ENCODE measurements around the gene TSHZ2. TPM values are rescaled to one million over a fixed set of nuclear protein-coding genes. Genes with fewer than 3 reads are reported as not detected.

TSHZ2 gene
- total RNA-seq, 1 donor from 2014 or later, result 2.0 TPM

GRCh38 chr20:53265304-53265875 is 293.2 kb downstream of the TSHZ2 start:
- DNase-seq (ENCODE audit: extremely low read depth, low read depth, low spot score), result no peak

DNA sequence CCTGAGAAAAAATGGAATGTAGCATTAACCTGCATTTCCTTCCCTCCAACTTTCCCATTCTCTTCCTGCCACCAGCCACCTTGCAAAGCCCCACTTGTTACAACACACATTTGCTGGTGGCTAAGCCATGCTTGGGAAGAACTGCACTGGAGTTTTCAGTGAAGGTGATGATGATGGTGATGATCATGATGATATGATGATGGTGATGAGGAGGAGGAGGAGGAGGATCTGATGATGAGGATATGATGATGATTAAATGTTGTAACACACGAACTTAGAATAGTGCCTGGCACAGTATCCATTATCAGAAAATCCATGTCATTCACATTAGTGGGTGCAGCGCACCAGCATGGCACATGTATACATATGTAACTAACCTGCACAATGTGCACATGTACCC is 297.2 kb downstream of the TSHZ2 start:
- no peak for DNase-seq (ENCODE audit: extremely low read depth, low read depth, low spot score)

GRCh38 chr20:53270792-53271375 is 298.7 kb downstream of the TSHZ2 start:
- no peak for DNase-seq (ENCODE audit: extremely low read depth, low read depth, low spot score)

- no peak for DNase-seq (ENCODE audit: extremely low read depth, low read depth, low spot score)
These were observed 302.2 kb downstream of the TSHZ2 start for GRCh38 chr20:53274365-53274764.

DNA sequence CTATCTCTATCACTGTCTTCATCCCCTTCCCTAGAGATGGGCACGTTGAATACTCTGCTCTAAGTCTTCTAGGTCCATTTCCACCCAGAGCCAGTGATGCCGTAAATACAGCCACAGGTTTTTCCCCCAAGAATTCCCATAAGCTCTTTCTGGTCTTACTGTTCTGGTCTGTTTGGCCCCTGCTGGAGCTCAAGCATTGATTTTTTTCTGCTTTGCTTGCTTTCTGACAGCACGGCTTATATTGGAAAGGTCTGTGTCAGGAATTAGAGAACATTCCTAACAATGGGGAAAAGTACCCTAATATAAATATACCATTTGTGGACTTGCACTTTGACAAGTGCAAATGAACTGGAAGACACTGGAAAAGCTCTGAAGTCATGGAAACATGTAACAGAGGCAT is 302.6 kb downstream of the TSHZ2 start:
- DNase-seq (ENCODE audit: extremely low read depth, low read depth, low spot score), result no peak

DNA sequence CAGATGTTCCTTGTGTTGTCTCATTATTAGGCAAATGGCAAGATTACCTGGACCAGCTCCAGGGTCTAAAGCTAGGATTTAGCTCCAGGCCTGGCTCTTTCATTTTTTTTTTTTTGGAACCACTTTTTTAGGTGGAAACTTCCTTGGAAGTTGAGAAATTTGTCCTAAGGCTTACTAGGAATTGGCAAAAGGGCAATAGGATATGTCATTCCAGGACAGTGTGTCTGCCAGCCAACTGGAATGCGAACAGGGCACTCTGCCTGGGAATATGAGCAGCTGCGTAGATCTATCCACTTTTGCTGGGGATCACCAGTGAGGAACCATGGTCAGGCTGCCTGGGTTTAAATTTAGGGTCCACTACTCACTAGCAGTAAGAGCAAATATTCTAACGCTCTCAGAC is 304.0 kb downstream of the TSHZ2 start:
- no peak for DNase-seq (ENCODE audit: extremely low read depth, low read depth, low spot score)

- no peak for DNase-seq (ENCODE audit: extremely low read depth, low read depth, low spot score)
These were observed 306.4 kb downstream of the TSHZ2 start for GRCh38 chr20:53278555-53278954.

GRCh38 chr20:53279735-53280134 is 307.6 kb downstream of the TSHZ2 start:
- DNase-seq (ENCODE audit: extremely low read depth, low read depth, low spot score), result no peak

GRCh38 chr20:53281557-53282117 is 309.5 kb downstream of the TSHZ2 start:
- DNase-seq (ENCODE audit: extremely low read depth, low read depth, low spot score), result no peak

GRCh38 chr20:53282217-53282955 is 310.2 kb downstream of the TSHZ2 start:
- no peak for DNase-seq (ENCODE audit: extremely low read depth, low read depth, low spot score)

DNA sequence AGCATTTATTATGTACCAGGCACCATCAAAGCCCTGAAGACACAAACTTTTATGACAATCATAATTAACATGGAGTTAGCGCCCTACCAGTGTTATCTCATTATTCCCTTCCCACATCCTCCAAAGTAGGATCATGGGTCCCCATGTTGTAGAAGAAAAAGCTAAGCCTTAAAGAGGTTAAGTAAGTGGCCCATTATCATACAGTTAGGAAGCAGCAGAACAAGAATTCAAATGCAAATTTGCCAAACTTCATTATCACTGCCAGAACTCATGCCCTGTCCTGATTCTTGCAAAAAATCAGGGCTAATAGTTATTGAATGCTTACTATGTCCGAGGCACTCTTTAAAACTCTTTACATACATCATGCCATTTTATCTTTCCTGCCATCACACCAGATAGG is 310.9 kb downstream of the TSHZ2 start:
- no peak for DNase-seq (ENCODE audit: extremely low read depth, low read depth, low spot score)

DNA sequence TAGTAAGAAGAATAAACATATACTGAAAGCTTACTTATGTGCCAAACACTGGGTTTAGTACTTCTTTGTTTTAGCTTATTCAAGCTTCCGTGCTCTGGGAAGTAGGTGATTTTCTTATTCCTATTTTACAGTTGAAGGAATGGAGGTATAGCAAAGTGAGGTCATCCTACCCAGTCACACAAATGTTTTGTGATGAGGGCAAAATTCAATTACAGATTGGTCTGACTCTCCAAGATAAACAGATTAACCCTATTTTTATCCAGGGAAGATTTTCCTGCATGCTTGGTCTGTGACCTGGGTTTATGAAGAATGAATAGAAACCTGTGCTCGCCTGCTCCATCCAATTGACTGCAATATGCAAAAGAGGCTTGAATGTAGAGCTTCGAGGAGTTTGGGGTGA is 311.4 kb downstream of the TSHZ2 start:
- no peak for DNase-seq (ENCODE audit: extremely low read depth, low read depth, low spot score)

GRCh38 chr20:53284256-53284655 is 312.1 kb downstream of the TSHZ2 start:
- no peak for DNase-seq (ENCODE audit: extremely low read depth, low read depth, low spot score)

- DNase-seq (ENCODE audit: extremely low read depth, low read depth, low spot score), result no peak
These were observed 312.5 kb downstream of the TSHZ2 start for GRCh38 chr20:53284696-53285095.

DNA sequence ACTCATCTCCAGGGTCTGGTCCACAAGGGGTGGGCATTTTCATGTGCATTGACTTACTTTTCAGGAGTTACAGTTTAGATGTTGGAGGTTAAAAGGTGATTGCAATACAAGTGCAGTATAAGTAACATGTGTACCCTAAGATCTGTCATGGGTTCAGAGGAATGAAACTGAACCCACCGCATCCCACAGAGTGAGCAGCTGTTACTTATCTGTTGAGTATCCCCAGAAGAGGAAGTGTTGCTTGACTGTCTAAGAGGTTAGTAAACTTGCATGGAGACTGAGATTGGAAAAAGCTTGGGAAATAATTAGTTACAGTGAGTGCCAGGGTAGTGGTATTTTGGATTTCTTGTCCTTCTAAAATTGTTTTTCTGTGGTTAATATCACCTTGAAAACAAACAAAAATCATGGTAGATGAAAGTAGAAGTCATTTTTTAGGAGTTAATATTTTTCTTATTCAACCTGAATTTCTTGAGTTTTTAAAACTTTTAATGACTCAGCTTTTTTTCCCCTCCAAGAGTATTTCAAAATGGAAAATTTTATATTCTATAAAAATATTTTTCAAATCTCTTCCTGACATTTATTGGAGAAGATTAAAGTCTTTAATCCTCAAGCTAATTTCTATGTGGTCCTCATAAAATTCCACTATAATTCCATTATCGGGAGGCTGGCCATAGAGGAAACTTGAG is 315.3 kb downstream of the TSHZ2 start:
- DNase-seq (ENCODE audit: extremely low read depth, low read depth, low spot score), result no peak

GRCh38 chr20:53291548-53291947 is 319.4 kb downstream of the TSHZ2 start:
- DNase-seq (ENCODE audit: extremely low read depth, low read depth, low spot score), result no peak

GRCh38 chr20:53292347-53292746 is 320.2 kb downstream of the TSHZ2 start:
- no peak for DNase-seq (ENCODE audit: extremely low read depth, low read depth, low spot score)

GRCh38 chr20:53294804-53295203 is 322.6 kb downstream of the TSHZ2 start:
- no peak for DNase-seq (ENCODE audit: extremely low read depth, low read depth, low spot score)

- DNase-seq (ENCODE audit: extremely low read depth, low read depth, low spot score), result no peak
These were observed 323.9 kb downstream of the TSHZ2 start for GRCh38 chr20:53296025-53296424.

GRCh38 chr20:53296451-53297153 is 324.4 kb downstream of the TSHZ2 start:
- no peak for DNase-seq (ENCODE audit: extremely low read depth, low read depth, low spot score)

GRCh38 chr20:53297154-53297529 is 325.0 kb downstream of the TSHZ2 start:
- DNase-seq (ENCODE audit: extremely low read depth, low read depth, low spot score), result no peak
